HG02840 (cell line): ENCODE measurements around the gene RGP1.

ENCODE experiments used
- ATAC-seq: cut with Tn5 transposase; IDR thresholded peaks from one replicate; pipeline ENCODE4 v1.9.1; 2021; ENCODE audit warnings: mild to moderate bottlenecking, moderate library complexity, moderate number of reproducible peaks; ENCODE audit not compliant: unreplicated experiment, low FRiP score

The RGP1 gene

GRCh38 chr9:35740243-35740642, 8.8 kb upstream of the RGP1 start:
- ATAC-seq, result no peak

GRCh38 chr9:35741740-35742139, 7.3 kb upstream of the RGP1 start:
- ATAC-seq, result no peak

- ATAC-seq, result no peak
Observed at GRCh38 chr9:35743452-35743851, 5.6 kb upstream of the RGP1 start.

- no peak for ATAC-seq
Observed at GRCh38 chr9:35743880-35744518, 5.1 kb upstream of the RGP1 start.

- no peak for ATAC-seq
Observed at GRCh38 chr9:35745569-35745968, 3.5 kb upstream of the RGP1 start.

- ATAC-seq, result no peak
Observed at GRCh38 chr9:35746583-35746982, 2.5 kb upstream of the RGP1 start.

GRCh38 chr9:35748242-35748857, 737 bp upstream of the RGP1 start:
- no peak for ATAC-seq

GRCh38 chr9:35749515-35750255, 598 bp downstream of the RGP1 start:
- ATAC-seq, result peak; percentile 34

GRCh38 chr9:35750256-35750531, 1.1 kb downstream of the RGP1 start:
- no peak for ATAC-seq

- no peak for ATAC-seq
Observed at GRCh38 chr9:35753466-35753865, 4.4 kb downstream of the RGP1 start.

GRCh38 chr9:35754264-35754663, 5.2 kb downstream of the RGP1 start, which contains the start of gene MSMP:
Gene MSMP (minus strand): TSS chr9:35754276. CDS start chr9:35754129, 147 bp downstream.
- ATAC-seq, result no peak

- ATAC-seq, result no peak
Observed at GRCh38 chr9:35755071-35755470, 6.0 kb downstream of the RGP1 start.

GRCh38 chr9:35756275-35757225, 7.5 kb downstream of the RGP1 start:
- ATAC-seq, result peak; percentile 52

GRCh38 chr9:35757226-35757891, 8.3 kb downstream of the RGP1 start:
- peak; percentile 39 for ATAC-seq

- no peak for ATAC-seq
Observed at GRCh38 chr9:35757892-35758275, 8.8 kb downstream of the RGP1 start.

GRCh38 chr9:35758475-35759050, 9.5 kb downstream of the RGP1 start:
- no peak for ATAC-seq

GRCh38 chr9:35759795-35760194, 10.7 kb downstream of the RGP1 start:
- no peak for ATAC-seq

- ATAC-seq, result no peak
Observed at GRCh38 chr9:35760651-35761050, 11.6 kb downstream of the RGP1 start.

- ATAC-seq, result no peak
Observed at GRCh38 chr9:35763181-35763580, 14.1 kb downstream of the RGP1 start.

GRCh38 chr9:35763803-35764202, 14.7 kb downstream of the RGP1 start:
- ATAC-seq, result no peak
